Activated T-cell treated with anti-CD3 and anti-CD28 coated beads, Interleukin-2, amount 50 U/mL, for 72 hours (primary cell): ENCODE measurements around the gene CELF5. TPM values are rescaled to one million over a fixed set of nuclear protein-coding genes. Genes with fewer than 3 reads are reported as not detected.
"Not testable (repeated sequence)": the region's sequence is repeated elsewhere in the genome, so short reads cannot be mapped to it uniquely, and the experiment has no call there.

ENCODE experiments used
- ATAC-seq, 2 donors: fragments of 150-1000 bp; cut with Tn5 transposase; replicated peaks in 1 of 2; 2 replicates each; pipeline ENCODE4 v1.10.0; 2021; ENCODE audit warnings: moderate library complexity in 2 of 2, mild to moderate bottlenecking in 1 of 2
- DNase-seq, 2 donors: peaks; one replicate each; pipeline ENCODE4 v3.0.0; 2021 to 2022; ENCODE audit warnings: mixed read lengths in 1 of 2
- H3K27ac Mint-ChIP-seq: one replicate; pipeline ENCODE4 v1.8.0; 2022; ENCODE audit warnings: mild to moderate bottlenecking, moderate library complexity, mixed read lengths
- H3K27me3 Mint-ChIP-seq: one replicate; pipeline ENCODE4 v1.8.0; 2022; ENCODE audit warnings: low read depth, mixed read lengths
- H3K36me3 Mint-ChIP-seq, 2 donors: one replicate each; pipeline ENCODE4 v1.8.0; 2022; ENCODE audit warnings: mixed read lengths in 2 of 2, mild to moderate bottlenecking in 1 of 2; ENCODE audit not compliant: insufficient read depth in 2 of 2
- H3K4me1 Mint-ChIP-seq: one replicate; pipeline ENCODE4 v1.8.0; 2022; ENCODE audit warnings: low read depth, mixed read lengths
- H3K4me3 Mint-ChIP-seq, 2 donors: one replicate each; pipeline ENCODE4 v1.8.0; 2022; ENCODE audit warnings: mild to moderate bottlenecking in 2 of 2, mixed read lengths in 2 of 2, moderate library complexity in 2 of 2
- H3K9me3 Mint-ChIP-seq, 2 donors: one replicate each; pipeline ENCODE4 v1.8.0; 2022; ENCODE audit warnings: mixed read lengths in 2 of 2
- total RNA-seq, 2 donors: library from RNA; stranded (reverse); gene quantifications; one replicate each; pipeline ENCODE4 v1.2.3, GENCODE V29; 2022

The CELF5 gene
- total RNA-seq, 2 donors from 2014 or later: 0.17 to 0.42 TPM

DNA sequence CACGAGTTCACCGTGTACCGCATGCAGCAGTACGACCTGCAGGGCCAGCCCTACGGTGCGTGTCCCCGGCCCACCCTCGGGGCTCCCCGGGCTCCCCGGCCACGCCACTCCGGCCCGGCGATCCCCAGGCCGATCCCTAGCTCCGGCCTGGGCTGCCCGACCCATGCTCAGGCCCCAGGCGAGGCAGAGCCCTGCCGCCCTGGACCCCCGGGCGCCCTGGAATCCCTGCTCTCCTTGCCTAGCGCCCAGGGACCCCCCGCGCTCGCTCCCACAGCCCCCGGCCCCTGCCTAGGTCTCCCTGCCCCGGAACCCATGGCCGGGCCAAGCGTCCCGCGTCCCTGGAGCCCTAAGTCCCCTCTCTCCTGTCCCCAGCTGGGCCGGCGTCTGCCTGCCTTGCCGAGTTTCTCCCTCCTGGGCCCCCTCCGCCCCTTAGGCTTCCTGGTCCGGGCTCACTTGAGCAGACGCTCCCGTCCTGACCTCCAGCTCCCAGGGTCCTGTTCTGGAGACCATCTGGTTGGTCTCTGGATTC is 38.2 kb upstream of the CELF5 start:
- ATAC-seq: no peak
- peaks cover 68% of the 10 kb centered on the region for H3K4me1 Mint-ChIP-seq

DNA sequence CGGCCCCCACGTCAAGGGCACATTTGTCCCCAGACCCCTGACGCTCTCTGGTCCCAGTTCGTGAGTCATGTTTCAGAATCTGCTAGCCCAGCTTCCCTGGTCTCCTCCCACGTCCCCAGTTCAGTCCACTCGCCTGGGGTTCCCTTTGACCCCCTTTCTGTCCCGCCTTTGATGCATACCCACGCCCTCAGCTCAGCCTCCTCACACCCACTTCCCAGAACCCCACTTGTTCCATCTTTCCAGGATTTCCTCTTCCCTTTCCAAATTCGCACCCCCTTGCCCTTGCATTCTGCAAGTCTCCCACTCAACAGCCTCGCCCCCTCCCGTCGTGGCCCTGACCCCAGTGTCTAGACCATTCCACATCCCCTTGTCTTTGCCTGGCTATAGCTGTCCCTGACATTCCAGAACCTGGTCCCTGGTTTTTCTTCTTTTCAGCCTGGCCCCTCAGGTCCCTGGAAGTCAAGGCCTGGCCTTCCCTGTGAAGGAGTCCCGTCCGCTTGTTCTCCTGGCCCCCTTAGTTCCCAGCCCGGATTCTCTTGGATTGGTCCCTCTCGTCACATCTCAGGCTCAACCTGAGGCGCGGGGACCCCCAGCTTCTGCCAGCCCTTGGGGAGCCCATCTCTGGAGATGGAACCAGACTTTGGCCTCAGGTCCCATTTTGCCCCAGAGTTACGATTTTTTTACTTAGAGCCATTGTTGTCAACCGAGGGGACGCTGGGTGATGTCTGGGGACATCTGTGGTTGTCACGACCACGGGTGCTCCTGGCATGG is 37.4 kb upstream of the CELF5 start:
- Mint-ChIP-seq H3K36me3 (peaks cover 1 to 2% of the 10 kb centered on the region in 2 donors), H3K4me1 (peaks cover 62% of the 10 kb centered on the region), H3K27ac (peak overlapping the region; percentile 79), H3K4me3 (peak overlapping the region; percentile 95 to 99), H3K27me3 (no peaks in the 10 kb centered on the region), H3K9me3 (no peaks in the 10 kb centered on the region)
- no peak for ATAC-seq
- DNase-seq: no peak

More for the DNA sequence above, 38.2 kb upstream of the CELF5 start:
- Mint-ChIP-seq H3K27ac (peak overlapping the region; percentile 58), H3K27me3 (no peaks in the 10 kb centered on the region), H3K36me3 (peaks cover 1 to 2% of the 10 kb centered on the region in 2 donors), H3K4me3 (peak overlapping the region; percentile 95 to 99), H3K9me3 (no peaks in the 10 kb centered on the region)
- peak in 1 of 2 donors; percentile 28 for DNase-seq

DNA sequence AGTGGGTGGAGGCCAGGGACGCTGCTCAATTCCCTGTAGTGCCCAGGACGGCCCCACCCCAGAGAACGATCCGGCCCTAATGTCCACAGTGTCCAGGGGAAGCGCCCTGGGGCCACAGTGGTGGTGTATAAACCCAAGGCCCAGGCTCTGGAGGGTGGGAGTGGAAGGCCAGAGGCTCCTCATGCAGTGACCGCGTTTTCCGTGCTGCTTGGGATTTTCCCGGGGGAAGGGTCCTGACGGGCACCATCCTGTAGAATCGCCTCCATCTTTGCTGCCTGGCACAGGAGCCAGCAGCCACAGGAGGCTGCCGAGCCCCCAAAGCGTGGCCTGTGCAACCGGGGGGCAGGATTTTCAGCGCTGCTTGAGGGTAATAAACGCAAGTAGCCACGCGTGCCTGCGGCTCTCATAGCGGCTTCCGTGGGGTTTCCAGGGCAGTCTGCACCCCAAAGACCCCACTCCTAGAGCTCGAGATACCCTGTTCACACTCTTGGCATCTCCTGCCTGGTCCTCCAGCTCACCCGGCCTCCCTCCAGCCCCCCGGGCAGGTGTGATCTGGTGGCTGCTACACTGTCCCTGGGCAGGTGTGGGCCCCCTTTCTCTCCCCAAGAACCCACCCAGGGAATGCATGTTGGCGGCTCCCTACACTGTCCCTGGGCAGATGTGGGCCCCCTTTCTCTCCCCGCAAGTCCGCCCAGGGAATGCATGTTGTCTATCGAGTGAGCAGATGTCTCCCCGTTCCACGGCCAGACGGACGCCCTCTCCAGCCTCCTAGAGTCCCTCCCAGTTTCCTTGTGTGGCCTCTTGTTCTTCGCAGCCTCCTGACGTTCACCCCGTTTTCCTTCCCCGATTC is 36.6 kb upstream of the CELF5 start:
- Mint-ChIP-seq H3K27ac (no peak overlapping the region), H3K27me3 (no peaks in the 10 kb centered on the region), H3K4me1 (peaks cover 57% of the 10 kb centered on the region), H3K4me3 (peak overlapping the region; percentile 95 to 99), H3K36me3 (peaks cover 1 to 2% of the 10 kb centered on the region in 2 donors), H3K9me3 (no peaks in the 10 kb centered on the region)
- ATAC-seq (no peak), DNase-seq (no peak)

DNA sequence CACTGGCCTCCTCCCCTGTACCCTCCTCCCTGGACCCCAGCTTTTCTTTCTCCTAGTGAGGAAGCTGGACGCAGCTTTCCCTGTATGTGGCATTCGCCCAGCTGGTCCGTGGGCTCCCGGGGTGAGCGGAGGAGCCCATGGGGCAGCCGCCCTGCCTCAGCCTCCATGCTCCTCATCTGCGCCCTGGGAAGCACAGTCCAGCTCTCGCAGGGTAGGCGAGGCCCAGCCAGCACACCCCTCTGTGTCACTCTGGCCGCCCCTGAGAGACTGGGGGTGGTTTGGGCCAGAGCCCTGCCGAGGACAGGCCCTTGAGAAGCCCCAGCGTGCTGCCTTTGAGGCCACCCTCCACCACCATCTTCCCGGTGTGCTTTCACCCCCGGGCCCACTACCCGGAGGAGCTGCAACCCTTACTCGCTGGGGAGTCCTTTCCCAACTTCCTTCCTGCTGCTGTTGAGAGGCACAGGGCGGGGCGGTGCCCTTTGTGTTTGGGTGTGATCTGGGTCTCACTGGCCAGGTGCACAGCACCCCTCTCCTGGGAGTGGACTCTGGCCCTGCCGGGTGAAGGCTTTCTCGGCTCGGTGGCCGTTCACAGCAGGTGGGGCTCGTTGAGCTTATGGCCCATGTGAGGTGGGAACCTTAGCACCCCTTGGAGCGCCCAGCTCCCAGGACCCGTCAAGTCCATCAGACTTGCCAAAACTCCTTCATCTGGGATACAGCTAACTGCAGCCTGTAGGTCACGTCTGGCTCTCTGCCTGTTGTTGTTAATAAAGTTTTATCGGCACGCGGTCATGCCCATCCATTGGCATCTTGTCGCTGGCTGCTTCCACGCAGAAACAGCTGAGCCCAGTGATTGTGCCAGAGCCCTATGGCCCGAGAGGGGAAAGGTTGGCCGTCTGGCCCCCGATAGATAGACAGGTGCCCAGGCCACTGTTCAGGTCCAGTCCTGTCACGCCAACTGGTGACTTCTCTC is 35.5 kb upstream of the CELF5 start:
- Mint-ChIP-seq H3K27me3 (no peaks in the 10 kb centered on the region), H3K4me1 (peaks cover 46% of the 10 kb centered on the region), H3K9me3 (no peaks in the 10 kb centered on the region), H3K4me3 (peak overlapping the region; percentile 95 to 99), H3K36me3 (peaks cover 1 to 4% of the 10 kb centered on the region in 2 donors), H3K27ac (no peak overlapping the region)
- no peak for DNase-seq
- ATAC-seq: no peak

- Mint-ChIP-seq H3K36me3 (peaks cover 1 to 4% of the 10 kb centered on the region in 2 donors), H3K4me1 (peaks cover 37% of the 10 kb centered on the region), H3K27ac (no peak overlapping the region), H3K4me3 (no peak overlapping the region), H3K27me3 (no peaks in the 10 kb centered on the region), H3K9me3 (no peaks in the 10 kb centered on the region)
- DNase-seq (no peak), ATAC-seq (no peak)
Measured at GRCh38 chr19:3189702-3190469, 34.6 kb upstream of the CELF5 start.

DNA sequence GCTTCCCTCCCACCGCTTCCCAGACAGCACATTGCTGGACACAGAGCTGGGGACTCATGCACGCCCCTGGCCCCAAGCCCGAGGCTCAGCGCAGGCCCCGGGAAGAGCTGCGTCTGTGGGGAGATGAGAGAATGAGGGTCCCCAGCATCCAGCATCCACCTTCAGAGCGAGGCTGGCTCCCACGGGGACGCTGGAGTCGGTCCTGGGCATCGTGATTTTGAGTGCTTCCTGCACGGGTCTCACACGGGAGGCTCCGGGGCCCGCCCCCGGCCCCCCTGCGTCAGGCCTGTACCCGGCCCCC is 34.0 kb upstream of the CELF5 start:
- Mint-ChIP-seq H3K4me1 (peaks cover 31% of the 10 kb centered on the region), H3K27ac (no peak overlapping the region), H3K4me3 (no peak overlapping the region), H3K27me3 (no peaks in the 10 kb centered on the region), H3K9me3 (no peaks in the 10 kb centered on the region), H3K36me3 (peaks cover under 1 to 4% of the 10 kb centered on the region in 2 donors)
- ATAC-seq: no peak
- DNase-seq: no peak

DNA sequence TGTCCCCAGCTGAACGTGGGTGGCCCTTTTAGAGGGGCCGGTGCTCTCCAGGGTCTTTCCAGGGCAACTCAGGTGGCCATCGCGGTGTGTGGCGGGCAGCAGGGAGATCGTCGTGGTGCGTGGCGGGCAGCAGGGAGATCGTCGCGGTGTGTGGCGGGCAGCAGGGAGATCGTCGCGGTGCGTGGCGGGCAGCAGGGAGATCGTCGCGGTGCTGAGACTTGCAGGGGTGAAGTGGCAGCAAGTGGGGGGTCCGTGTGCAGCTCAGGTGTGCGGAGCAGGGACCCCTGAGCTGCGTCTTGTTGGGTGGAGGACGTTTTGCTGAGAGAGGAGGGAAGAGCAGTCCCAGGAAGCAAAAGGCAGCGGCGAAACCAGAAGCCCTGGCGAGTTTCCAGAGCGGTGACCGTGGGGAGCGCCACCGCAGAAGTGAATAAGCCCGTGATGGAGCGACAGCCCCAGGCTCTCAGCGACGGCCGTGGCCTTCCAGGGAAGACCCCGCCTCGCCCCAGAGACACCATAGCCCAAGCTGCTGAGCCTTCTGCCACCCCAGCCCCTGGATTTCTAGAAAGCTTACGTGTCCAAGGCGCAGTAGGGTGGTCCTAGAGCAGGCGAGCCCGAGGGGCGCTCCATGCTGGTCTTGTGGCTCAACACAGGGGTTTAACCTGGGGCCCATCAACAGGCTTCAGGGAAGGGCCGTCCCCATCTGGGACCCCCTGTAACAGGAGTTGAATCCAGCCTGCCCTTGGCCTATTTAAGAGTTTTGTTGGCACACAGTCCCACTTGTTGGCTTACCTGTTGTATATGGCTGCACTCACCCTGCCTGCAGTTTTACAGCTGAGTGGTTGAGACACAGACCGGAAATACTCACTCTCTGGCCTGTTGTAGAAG is 33.3 kb upstream of the CELF5 start:
- no peak overlapping the region for H3K27ac Mint-ChIP-seq

GRCh38 chr19:3191806-3192104 is 32.7 kb upstream of the CELF5 start:
- H3K27ac Mint-ChIP-seq, H3K4me3 Mint-ChIP-seq, H3K9me3 Mint-ChIP-seq, DNase-seq, H3K27me3 Mint-ChIP-seq, ATAC-seq, H3K36me3 Mint-ChIP-seq: not testable (repeated sequence)
- H3K4me1 Mint-ChIP-seq: peaks cover 25% of the 10 kb centered on the region

More for the DNA sequence above, 33.3 kb upstream of the CELF5 start:
- Mint-ChIP-seq H3K27me3 (no peaks in the 10 kb centered on the region), H3K4me3 (no peak overlapping the region), H3K36me3 (peaks cover 0 to 4% of the 10 kb centered on the region in 2 donors), H3K4me1 (peaks cover 29% of the 10 kb centered on the region), H3K9me3 (no peaks in the 10 kb centered on the region)
- no peak for DNase-seq
- ATAC-seq: no peak

DNA sequence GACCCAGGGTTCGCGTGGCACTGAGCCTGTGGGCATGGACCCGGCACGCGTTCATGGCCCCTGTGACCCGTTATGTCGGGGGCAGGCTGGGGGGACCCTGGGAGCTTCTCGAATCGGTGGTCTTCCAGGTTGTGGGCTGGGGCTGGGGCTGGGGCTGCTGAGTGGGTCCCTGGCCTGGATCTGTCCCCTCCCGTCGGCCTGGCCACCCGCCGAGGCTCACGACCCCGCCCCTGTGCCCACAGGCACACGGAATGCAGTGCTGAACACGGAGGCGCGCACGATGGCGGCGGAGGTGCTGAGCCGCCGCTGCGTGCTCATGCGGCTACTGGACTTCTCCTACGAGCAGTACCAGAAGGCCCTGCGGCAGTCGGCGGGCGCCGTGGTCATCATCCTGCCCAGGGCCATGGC is 32.2 kb upstream of the CELF5 start:
- peaks cover 0 to 2% of the 10 kb centered on the region in 2 donors for H3K36me3 Mint-ChIP-seq
- H3K4me1 Mint-ChIP-seq: peaks cover 21% of the 10 kb centered on the region
- H3K4me3 Mint-ChIP-seq: no peak overlapping the region
- DNase-seq: no peak
- no peak for ATAC-seq
- no peak overlapping the region for H3K27ac Mint-ChIP-seq
- no peaks in the 10 kb centered on the region for H3K9me3 Mint-ChIP-seq
- no peaks in the 10 kb centered on the region for H3K27me3 Mint-ChIP-seq

- no peak overlapping the region for H3K4me3 Mint-ChIP-seq
- H3K36me3 Mint-ChIP-seq: peaks cover 0 to 2% of the 10 kb centered on the region in 2 donors
- ATAC-seq (no peak), DNase-seq (no peak)
- H3K27me3 Mint-ChIP-seq: no peaks in the 10 kb centered on the region
- no peaks in the 10 kb centered on the region for H3K9me3 Mint-ChIP-seq
- peaks cover 16% of the 10 kb centered on the region for H3K4me1 Mint-ChIP-seq
- no peak overlapping the region for H3K27ac Mint-ChIP-seq
Measured at GRCh38 chr19:3192684-3193083, 31.8 kb upstream of the CELF5 start.

DNA sequence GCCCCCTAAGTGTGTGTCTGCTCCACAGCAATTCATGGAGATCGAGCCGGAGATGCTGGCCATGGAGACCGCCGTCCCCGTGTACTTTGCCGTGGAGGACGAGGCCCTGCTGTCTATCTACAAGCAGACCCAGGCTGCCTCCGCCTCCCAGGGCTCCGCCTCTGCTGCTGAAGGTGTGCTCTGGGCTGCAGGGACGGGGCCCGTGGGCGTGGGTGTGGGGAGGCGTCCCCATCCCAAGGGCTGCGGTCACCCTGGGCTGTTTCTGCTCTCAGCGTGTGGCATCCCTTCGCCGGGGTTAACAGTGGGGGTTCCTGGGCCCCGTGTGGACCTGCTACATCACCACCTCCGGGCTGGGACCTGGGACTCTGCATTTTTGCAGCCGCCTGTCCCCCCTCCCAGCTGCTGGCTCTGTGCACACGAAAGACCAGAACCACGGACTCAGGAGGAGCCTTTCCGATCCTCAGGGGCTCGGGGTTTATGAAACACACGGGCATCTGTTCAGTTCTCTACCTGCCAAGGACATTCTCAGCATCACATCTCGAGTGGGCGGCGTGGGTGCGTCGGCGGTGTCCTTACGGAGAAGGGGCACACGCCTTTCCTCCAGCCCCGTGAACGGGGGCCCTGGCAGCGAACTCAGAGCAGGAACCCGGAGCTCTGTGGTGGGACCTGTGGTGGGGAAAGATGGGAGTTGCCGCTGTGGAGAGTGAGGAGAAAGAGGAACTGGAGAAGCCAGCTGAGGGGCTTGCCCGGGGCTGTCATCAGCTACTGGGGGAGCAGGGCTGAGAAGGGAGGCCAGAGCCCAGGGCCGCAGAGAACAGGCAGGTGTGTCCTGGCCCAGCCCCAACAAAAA is 31.0 kb upstream of the CELF5 start:
- ATAC-seq (no peak), DNase-seq (no peak)
- Mint-ChIP-seq H3K4me3 (no peak overlapping the region), H3K27ac (no peak overlapping the region), H3K36me3 (peaks cover 0 to 2% of the 10 kb centered on the region in 2 donors), H3K4me1 (peaks cover 8% of the 10 kb centered on the region), H3K9me3 (no peaks in the 10 kb centered on the region), H3K27me3 (no peaks in the 10 kb centered on the region)
